GM19395 (cell line): ENCODE measurements around the gene DRC1.

Source experiments
- ATAC-seq: cut with Tn5 transposase; IDR thresholded peaks from one replicate; pipeline ENCODE4 v1.9.1; 2021; ENCODE audit warnings: mild to moderate bottlenecking, moderate library complexity; ENCODE audit not compliant: unreplicated experiment

DRC1 gene

GRCh38 chr2:26396734-26397298 lies 4.9 kb upstream of the DRC1 start:
- no peak for ATAC-seq

GRCh38 chr2:26399771-26400376 lies 1.8 kb upstream of the DRC1 start:
- no peak for ATAC-seq

- ATAC-seq, result no peak
These were observed 997 bp upstream of the DRC1 start for GRCh38 chr2:26400723-26401122.

DNA sequence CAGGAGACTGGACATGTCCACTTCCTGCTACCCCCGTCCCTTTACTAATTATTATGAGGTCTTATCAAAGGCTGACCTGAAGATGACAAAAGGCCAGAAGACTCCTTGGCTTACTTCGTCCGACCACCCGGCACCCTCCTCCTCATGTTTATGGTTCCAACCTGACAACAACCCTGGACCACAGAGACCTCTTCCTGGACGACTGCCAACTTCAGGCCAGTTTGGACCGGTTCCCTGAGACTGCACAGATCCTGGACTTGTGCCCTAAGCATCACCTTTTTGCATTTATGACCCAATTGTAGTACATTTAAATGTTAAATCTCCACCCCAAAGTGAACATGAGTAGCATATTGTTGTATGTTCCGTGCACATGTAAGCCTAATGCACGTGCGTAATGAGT lies 5.8 kb downstream of the DRC1 start:
- ATAC-seq, result no peak

DNA sequence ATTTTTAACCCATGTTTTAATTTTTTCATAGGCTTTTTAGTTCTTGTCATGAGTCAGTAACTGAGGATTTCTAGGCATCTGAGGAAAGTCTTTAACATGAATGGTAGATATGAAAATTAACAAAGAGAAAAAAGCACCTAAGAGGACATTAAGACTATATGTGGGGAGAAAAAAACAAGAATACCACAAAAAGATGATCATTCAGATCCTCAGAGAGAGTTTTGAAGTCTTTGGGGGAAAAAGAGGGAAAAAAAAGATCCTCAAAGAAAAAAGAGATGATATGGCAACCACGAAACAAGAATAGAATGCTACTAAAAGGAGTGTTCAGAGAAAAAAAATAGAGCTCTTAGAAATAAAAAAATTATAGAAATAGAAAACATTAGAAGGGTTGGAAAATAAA lies 8.1 kb downstream of the DRC1 start:
- no peak for ATAC-seq

- no peak for ATAC-seq
These were observed 9.1 kb downstream of the DRC1 start for GRCh38 chr2:26410764-26411243.

- no peak for ATAC-seq
These were observed 9.7 kb downstream of the DRC1 start for GRCh38 chr2:26411419-26411818.

- ATAC-seq, result peak; percentile 84
These were observed 10.5 kb downstream of the DRC1 start for GRCh38 chr2:26412091-26412673.

DNA sequence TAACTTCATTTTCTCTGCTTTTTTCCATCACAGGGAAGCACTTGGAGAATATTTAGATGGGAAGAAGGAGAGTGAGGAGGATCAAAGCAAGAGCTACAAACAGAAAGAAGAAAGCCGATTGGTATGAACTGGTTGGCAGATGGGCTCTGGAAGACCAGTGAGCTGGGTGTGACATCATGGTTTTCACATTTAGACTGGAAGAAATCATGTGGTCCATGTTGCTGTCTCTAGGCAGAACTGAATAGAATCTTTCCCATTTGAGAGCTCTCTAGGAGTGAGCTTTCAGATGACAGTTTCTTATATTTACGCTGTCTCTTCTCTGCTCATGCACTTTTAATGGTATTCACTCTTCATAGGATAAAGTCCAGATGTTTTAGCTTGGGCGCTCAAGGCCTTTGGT lies 12.6 kb downstream of the DRC1 start:
- ATAC-seq, result no peak

DNA sequence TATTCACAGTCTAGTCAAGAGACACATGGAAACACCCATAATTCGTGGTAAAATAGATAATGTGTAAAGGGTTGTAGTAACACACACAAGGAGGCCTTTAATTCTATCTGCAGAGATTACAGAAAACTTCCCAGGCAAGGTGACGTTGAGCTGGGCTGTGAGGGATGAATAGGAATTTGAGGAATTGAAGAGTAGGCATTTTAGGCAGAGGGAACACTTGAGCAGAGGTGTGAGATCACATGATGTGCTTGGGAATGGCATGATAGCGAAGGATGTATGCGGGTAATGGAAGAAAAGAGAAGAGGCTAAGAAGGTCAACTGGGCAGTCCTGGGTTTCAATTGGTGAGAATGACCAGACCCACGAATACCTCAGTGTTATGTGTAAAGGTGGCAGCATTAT lies 20.2 kb downstream of the DRC1 start:
- no peak for ATAC-seq

- ATAC-seq, result no peak
These were observed 21.4 kb downstream of the DRC1 start for GRCh38 chr2:26422947-26423629.

GRCh38 chr2:26423750-26424149 lies 22.0 kb downstream of the DRC1 start:
- ATAC-seq, result no peak

DNA sequence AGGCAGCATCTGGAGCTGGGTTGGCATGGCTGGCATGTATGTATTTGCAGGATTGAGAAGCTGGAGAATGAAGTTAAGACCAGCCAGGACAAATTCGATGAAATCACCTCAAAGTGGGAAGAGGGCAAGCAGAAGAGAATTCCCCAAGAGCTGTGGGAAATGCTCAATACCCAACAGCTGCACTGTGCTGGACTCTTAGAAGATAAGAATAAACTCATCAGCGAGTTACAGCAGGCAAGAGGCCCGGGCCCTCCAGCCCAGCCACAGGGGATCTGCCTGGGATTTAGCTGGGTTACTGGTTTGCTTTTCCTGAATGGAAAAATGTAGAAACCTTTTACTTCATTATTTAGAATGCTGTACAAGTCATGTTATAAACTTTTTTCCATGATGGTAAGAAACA lies 22.5 kb downstream of the DRC1 start:
- no peak for ATAC-seq

DNA sequence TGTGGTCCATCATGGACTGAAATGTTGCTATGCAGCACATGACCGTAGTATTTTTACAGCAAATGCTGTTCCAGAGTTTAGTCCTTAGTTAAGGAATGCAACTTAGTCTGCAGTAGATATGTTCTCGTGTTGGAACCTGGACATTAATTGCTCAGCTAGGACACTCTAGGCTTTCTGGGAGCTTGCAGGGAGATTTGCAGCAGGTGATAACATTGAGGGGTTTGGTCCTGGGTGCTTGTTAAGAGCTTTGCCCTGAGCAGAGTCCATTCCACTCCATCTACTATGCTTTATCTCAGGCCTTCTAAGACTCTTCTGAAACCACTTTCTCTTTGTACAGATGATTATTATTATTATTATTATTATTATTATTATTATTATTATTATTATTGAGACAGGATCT lies 27.1 kb downstream of the DRC1 start:
- ATAC-seq, result no peak

DNA sequence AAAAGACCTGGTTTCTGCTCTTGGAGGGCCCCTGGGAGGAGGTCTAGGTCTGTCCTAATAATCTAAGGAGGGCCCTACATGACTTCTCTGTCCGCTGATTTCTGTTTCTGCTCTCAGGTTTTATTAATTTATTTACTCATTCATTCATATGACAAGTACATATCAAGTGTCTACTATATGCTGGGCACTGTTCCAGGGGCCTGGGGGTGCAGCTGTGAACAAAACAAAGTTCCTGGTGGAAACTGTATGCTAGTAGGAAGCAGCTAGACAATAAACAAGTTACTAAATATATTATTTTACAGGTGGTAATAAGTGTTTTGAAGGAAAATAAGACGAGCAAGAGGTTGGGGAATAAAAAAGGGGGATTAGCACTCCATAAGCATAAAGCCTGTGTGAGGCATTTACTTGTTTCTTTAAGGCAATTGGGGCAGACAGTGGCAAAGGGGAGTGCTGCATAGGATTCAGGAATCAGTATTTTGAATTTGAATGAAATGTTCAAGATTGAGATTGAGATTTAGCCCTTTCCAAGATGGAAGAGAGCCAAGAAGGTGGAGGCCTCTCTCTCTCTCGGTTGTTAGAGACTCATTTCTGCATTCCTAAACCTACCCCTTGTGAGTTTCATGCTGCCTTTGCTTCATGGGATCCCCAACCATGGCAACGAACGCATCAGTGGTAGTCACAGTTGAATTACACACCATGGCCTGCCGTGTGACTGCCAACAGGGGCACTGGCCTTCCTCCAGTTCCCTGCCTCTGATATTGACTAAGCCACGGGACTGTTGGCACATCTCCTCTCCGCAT lies 28.3 kb downstream of the DRC1 start:
- ATAC-seq, result no peak

DNA sequence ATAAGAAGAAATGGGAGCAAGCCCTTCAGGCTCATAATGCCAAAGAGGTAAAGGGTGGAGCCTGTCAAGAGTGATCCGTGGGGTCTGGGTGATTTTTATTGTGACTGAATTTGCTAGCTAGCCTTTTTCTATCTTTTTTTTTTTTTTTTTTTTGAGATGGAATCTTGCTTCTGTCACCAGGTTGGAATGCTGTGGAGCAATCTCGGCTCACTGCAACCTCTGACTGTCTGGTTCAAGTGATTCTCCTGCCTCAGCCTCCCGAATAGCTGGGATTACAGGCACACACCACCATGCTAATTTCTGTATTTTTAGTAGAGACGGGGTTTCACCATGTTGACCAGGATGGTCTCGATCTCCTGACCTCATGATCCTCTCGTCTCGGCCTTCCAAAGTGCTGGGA lies 29.1 kb downstream of the DRC1 start:
- ATAC-seq, result no peak

DNA sequence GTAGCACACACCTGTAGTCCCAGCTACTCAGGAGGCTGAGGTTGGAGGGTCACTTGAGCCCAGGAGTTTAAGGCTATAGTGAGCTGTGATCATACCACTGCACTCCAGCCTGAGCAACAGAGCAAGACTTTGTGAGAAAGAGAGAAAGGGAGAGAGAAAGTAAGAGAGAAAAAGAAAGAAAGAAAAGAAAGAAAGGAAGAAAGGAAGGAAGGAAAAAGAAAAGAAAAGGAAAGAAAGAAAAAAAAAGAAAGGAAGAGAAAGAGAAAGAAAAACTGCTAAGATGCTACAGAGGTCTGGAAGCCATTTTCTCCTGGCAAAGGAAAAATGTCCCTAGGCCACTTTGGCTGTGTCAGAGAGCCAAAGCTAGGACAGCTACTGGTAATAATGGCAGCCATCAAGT lies 30.6 kb downstream of the DRC1 start:
- no peak for ATAC-seq

DNA sequence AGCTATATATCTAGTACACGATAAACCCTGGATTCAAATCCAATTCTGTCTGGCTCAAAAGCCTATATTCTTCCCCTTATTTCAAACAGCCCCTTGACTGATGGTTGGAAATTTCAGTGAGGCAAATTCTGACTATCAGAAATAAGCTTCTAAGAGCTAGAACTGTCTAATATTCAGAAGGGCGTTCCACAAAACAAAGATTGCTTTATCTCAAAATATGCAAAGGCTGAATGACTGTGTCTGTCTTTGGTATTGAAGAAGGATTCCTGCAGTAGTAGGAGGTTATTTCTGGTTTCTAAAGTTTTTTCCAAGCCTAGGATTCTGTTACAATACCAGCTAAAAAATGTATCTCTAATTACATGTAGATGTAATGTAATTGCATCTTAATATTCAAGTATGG lies 31.1 kb downstream of the DRC1 start:
- ATAC-seq, result no peak

- no peak for ATAC-seq
These were observed 33.4 kb downstream of the DRC1 start for GRCh38 chr2:26435106-26435505.

DNA sequence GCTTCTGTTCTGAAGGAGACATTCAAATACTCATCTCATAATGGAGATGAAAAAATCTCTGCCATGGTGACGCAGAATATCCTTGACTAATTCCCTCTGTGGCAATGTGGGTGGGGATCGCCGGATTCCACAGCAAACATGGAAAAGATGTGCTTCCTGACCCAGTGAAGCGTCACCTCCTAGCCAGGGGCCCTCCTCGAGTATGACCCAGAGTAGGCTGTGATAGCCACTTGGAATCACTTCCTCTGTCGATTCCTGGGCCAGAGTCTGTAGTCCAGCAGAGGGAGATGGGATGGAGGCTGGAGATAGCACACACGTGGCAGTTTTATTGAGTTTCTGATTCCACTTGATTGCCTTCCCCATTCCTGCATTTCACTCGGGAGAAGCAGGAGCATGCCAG lies 36.8 kb downstream of the DRC1 start:
- ATAC-seq, result no peak

GRCh38 chr2:26438926-26439325 lies 37.2 kb downstream of the DRC1 start:
- ATAC-seq, result no peak
